ENCODE results near the gene CCDC50.

GRCh38 chr3:191428177-191428576 lies 99.0 kb downstream of the CCDC50 start:
- TF ChIP-seq CTCF (IDR thresholded peaks at IDR 0.05; ENCODE audit: control extremely low read depth in 1 of 3, insufficient read depth in 1 of 3, low read depth in 1 of 3, low read length in 3 of 3) (no peak), RFX5 (IDR thresholded peaks at IDR 0.05; ENCODE audit: borderline replicate concordance, low read depth, low read length) (no peak), POLR2AphosphoS5 (IDR thresholded peaks at IDR 0.05; ENCODE audit: low read depth, low read length) (no peak), EZH2 (IDR thresholded peaks at IDR 0.05; ENCODE audit: low read depth, low read length, severe bottlenecking) (no peak), POLR2A (IDR thresholded peaks at IDR 0.05; ENCODE audit: control extremely low read depth in 1 of 2, low read depth in 2 of 2, low read length in 2 of 2) (no peak), TAF1 (IDR thresholded peaks at IDR 0.05; ENCODE audit: low read depth, low read length) (no peak), RXRA (IDR thresholded peaks at IDR 0.05; ENCODE audit: insufficient read depth, low read depth, low read length) (no peak), SP4 (IDR thresholded peaks at IDR 0.05; ENCODE audit: low read length) (no peak), CHD2 (IDR thresholded peaks at IDR 0.05; ENCODE audit: low read length) (no peak), YY1 (IDR thresholded peaks at IDR 0.05; ENCODE audit: low read depth, low read length) (no peak), USF2 (IDR thresholded peaks at IDR 0.05; ENCODE audit: low read length) (no peak), ZNF274 (IDR thresholded peaks at IDR 0.05; ENCODE audit: borderline replicate concordance, extremely low read depth, low read length) (no peak), JUN (IDR thresholded peaks at IDR 0.05; ENCODE audit: low read depth, low read length) (no peak), TEAD4 (IDR thresholded peaks at IDR 0.05; ENCODE audit: low read depth, low read length) (no peak)

Measured in H1 (cell line).